H9 (cell line): ENCODE results near the gene CDK15. TPM values are rescaled to one million over a fixed set of nuclear protein-coding genes. Genes with fewer than 3 reads are reported as not detected.

Source experiments
- DNase-seq: peaks from one replicate; pipeline ENCODE4 v3.0.0-alpha.2; 2017
- H2AFZ ChIP-seq: one replicate; pipeline ENCODE4 v1.6.1; 2013; ENCODE audit warnings: mild to moderate bottlenecking, low read length, control low read depth, moderate library complexity
- H2AK5ac ChIP-seq: 2 replicates; pipeline ENCODE4 v1.6.1; 2013; ENCODE audit warnings: low read length, control low read depth, mixed read lengths; ENCODE audit not compliant: insufficient read length
- H2BK120ac ChIP-seq: one replicate; pipeline ENCODE4 v1.6.1; 2013; ENCODE audit warnings: low read depth, mild to moderate bottlenecking, low read length, control low read depth, inconsistent platforms; ENCODE audit not compliant: poor library complexity, severe bottlenecking
- H2BK12ac ChIP-seq: 2 replicates; pipeline ENCODE4 v1.6.1; 2013; ENCODE audit warnings: low read length, control low read depth, mixed read lengths, low read depth; ENCODE audit not compliant: insufficient read length
- H2BK15ac ChIP-seq: 2 replicates; pipeline ENCODE4 v1.6.1; 2013; ENCODE audit warnings: low read depth, low read length, control low read depth
- H2BK20ac ChIP-seq: one replicate; pipeline ENCODE4 v1.6.1; 2013; ENCODE audit warnings: low read depth, mild to moderate bottlenecking, low read length, control low read depth, inconsistent platforms; ENCODE audit not compliant: poor library complexity, severe bottlenecking
- H2BK5ac ChIP-seq: 2 replicates; pipeline ENCODE4 v1.6.1; 2013; ENCODE audit warnings: low read length, control low read depth, mixed read lengths; ENCODE audit not compliant: insufficient read length
- H3K14ac ChIP-seq: 2 replicates; pipeline ENCODE4 v1.6.1; 2013; ENCODE audit warnings: low read length, control low read depth; ENCODE audit not compliant: insufficient read depth
- H3K18ac ChIP-seq: 2 replicates; pipeline ENCODE4 v1.6.1; 2013; ENCODE audit warnings: low read depth, mild to moderate bottlenecking, mixed read lengths, low read length, control low read depth; ENCODE audit not compliant: insufficient read length
- H3K23ac ChIP-seq: 2 replicates; pipeline ENCODE4 v1.6.1; 2013; ENCODE audit warnings: low read length, control low read depth, mixed read lengths, low read depth; ENCODE audit not compliant: insufficient read length
- H3K23me2 ChIP-seq: 2 replicates; pipeline ENCODE4 v1.6.1; 2013; ENCODE audit warnings: low read depth, mild to moderate bottlenecking, mixed read lengths, low read length, control low read depth; ENCODE audit not compliant: insufficient read length, poor library complexity, severe bottlenecking
- H3K27ac ChIP-seq: 2 replicates; pipeline ENCODE4 v1.5.1; 2013; ENCODE audit warnings: low read length, control low read depth, mixed read lengths, low read depth; ENCODE audit not compliant: insufficient read length
- H3K27me3 ChIP-seq: 2 replicates; pipeline ENCODE4 v1.6.1; 2013; ENCODE audit warnings: low read length, control low read depth, inconsistent platforms; ENCODE audit not compliant: insufficient read depth
- H3K4ac ChIP-seq: 2 replicates; pipeline ENCODE4 v1.6.1; 2013; ENCODE audit warnings: low read depth, mild to moderate bottlenecking, control low read depth, inconsistent platforms, low read length, moderate library complexity
- H3K4me1 ChIP-seq: 2 replicates; pipeline ENCODE4 v1.6.1; 2013; ENCODE audit warnings: low read length, control low read depth, inconsistent platforms; ENCODE audit not compliant: insufficient read depth
- H3K4me2 ChIP-seq: 2 replicates; pipeline ENCODE4 v1.6.1; 2013; ENCODE audit warnings: low read length, control low read depth, mixed read lengths; ENCODE audit not compliant: insufficient read length, insufficient read depth
- H3K56ac ChIP-seq: 2 replicates; pipeline ENCODE4 v1.6.1; 2013; ENCODE audit warnings: low read depth, mild to moderate bottlenecking, mixed read lengths, low read length, control low read depth; ENCODE audit not compliant: insufficient read length
- H3K79me1 ChIP-seq: 2 replicates; pipeline ENCODE4 v1.6.1; 2013; ENCODE audit warnings: low read depth, mild to moderate bottlenecking, moderate library complexity, low read length, control low read depth, inconsistent platforms; ENCODE audit not compliant: insufficient read depth, poor library complexity, severe bottlenecking
- H3K79me2 ChIP-seq: 2 replicates; pipeline ENCODE4 v1.6.1; 2013; ENCODE audit warnings: low read length, control low read depth, inconsistent platforms; ENCODE audit not compliant: insufficient read depth
- H3K9ac ChIP-seq: 2 replicates; pipeline ENCODE4 v1.6.1; 2013; ENCODE audit warnings: low read length, control low read depth, mixed read lengths; ENCODE audit not compliant: insufficient read length; ENCODE audit errors: extremely low read depth
- H3K9me3 ChIP-seq: one replicate; pipeline ENCODE4 v1.6.1; 2013; ENCODE audit warnings: low read depth, low read length, inconsistent platforms; ENCODE audit not compliant: control insufficient read depth
- H3T11ph ChIP-seq: one replicate; pipeline ENCODE4 v1.6.1; 2013; ENCODE audit warnings: mild to moderate bottlenecking, low read length, control low read depth, inconsistent platforms
- H4K20me1 ChIP-seq: one replicate; pipeline ENCODE4 v1.6.1; 2013; ENCODE audit not compliant: control insufficient read depth, insufficient read length, insufficient read depth
- H4K5ac ChIP-seq: 2 replicates; pipeline ENCODE4 v1.6.1; 2013; ENCODE audit warnings: low read depth, mild to moderate bottlenecking, mixed read lengths, low read length, control low read depth; ENCODE audit not compliant: insufficient read length
- H4K8ac ChIP-seq: replicated peaks from 2 replicates; pipeline ENCODE4 v1.6.1; 2013; ENCODE audit warnings: low read length, control low read depth, mixed read lengths, low read depth; ENCODE audit not compliant: insufficient read length
- H4K91ac ChIP-seq: 2 replicates; pipeline ENCODE4 v1.6.1; 2013; ENCODE audit warnings: low read depth, mild to moderate bottlenecking, moderate library complexity, mixed read lengths, low read length, control low read depth; ENCODE audit not compliant: insufficient read length
- H3K27ac Mint-ChIP-seq, 3 experiments: 2 replicates in 2 of 3; 3 replicates in 1 of 3; pipeline ENCODE4 v1.8.0; 2020 to 2021; ENCODE audit warnings: mixed read lengths in 3 of 3, mild to moderate bottlenecking in 1 of 3, moderate library complexity in 1 of 3
- H3K27me3 Mint-ChIP-seq: 2 replicates; pipeline ENCODE4 v1.8.0; 2021; ENCODE audit warnings: low read depth, mild to moderate bottlenecking, moderate library complexity, mixed read lengths
- H3K36me3 Mint-ChIP-seq, 3 experiments: 2 replicates in 2 of 3; 3 replicates in 1 of 3; pipeline ENCODE4 v1.8.0; 2020 to 2021; ENCODE audit warnings: low read depth in 3 of 3, mixed read lengths in 3 of 3; ENCODE audit not compliant: insufficient read depth in 1 of 3
- H3K4me1 Mint-ChIP-seq, 2 experiments: 2 replicates each; pipeline ENCODE4 v1.8.0; 2020; ENCODE audit warnings: mixed read lengths in 2 of 2
- H3K4me3 Mint-ChIP-seq, 2 experiments: 2 replicates in 1 of 2; 3 replicates in 1 of 2; pipeline ENCODE4 v1.8.0; 2020 to 2021; ENCODE audit warnings: mild to moderate bottlenecking in 2 of 2, mixed read lengths in 2 of 2, moderate library complexity in 1 of 2
- H3K9me3 Mint-ChIP-seq, 2 experiments: 2 replicates in 1 of 2; 3 replicates in 1 of 2; pipeline ENCODE4 v1.8.0; 2020; ENCODE audit warnings: mild to moderate bottlenecking in 2 of 2, mixed read lengths in 2 of 2, moderate library complexity in 1 of 2
- CTCF ChIP-seq: fragments of 200-600 bp; sonication (generic); conservative IDR thresholded peaks from 3 replicates; pipeline ENCODE4 v1.8.0; 2021; ENCODE audit warnings: antibody characterized with exemption, mild to moderate bottlenecking
- WGBS: extraction: QIAGEN DNeasy Blood & Tissue Kit; methylation state at CpG from one replicate; pipeline ENCODE4 v1.1.7; 2013; ENCODE audit warnings: missing lambda C conversion rate, low lambda C conversion rate, mixed read lengths; ENCODE audit not compliant: insufficient read length; ENCODE audit errors: extremely low coverage; 5-methylcytosine and 5-hydroxymethylcytosine counted together
- total RNA-seq: library from RNA; stranded (reverse); gene quantifications from 2 replicates; pipeline ENCODE4 v1.2.1, GENCODE V29; 2021

The CDK15 gene
- total RNA-seq, 1 experiment from 2014 or later = not detected

- no peak overlapping the region for H2BK5ac ChIP-seq
- no peaks in the 10 kb centered on the region for H3K79me2 ChIP-seq
- Mint-ChIP-seq H3K4me1 (peaks cover 30 to 40% of the 10 kb centered on the region in 2 experiments), H3K27ac (no peak overlapping the region), H3K9me3 (no peaks in the 10 kb centered on the region), H3K27me3 (no peaks in the 10 kb centered on the region), H3K36me3 (no peaks in the 10 kb centered on the region), H3K4me3 (no peak overlapping the region)
- H3K18ac ChIP-seq = no peak overlapping the region
- H4K8ac ChIP-seq = no peak overlapping the region
- peak; percentile 33; the same call in 2 of the 3 replicates for TF ChIP-seq CTCF
- no peak overlapping the region for H4K5ac ChIP-seq
- H4K91ac ChIP-seq = no peak overlapping the region
- H3K27ac ChIP-seq = no peak overlapping the region
- H2BK12ac ChIP-seq = no peak overlapping the region
- H3T11ph ChIP-seq = no peak overlapping the region
- no peak overlapping the region for H3K4me2 ChIP-seq
- H3K4me1 ChIP-seq = no peaks in the 10 kb centered on the region; the same call in 1 of the 2 replicates
- DNase-seq = no peak
- H3K14ac ChIP-seq = no peak overlapping the region
- no peak overlapping the region for H2AFZ ChIP-seq
- no peak overlapping the region for H3K23ac ChIP-seq
- no peak overlapping the region for H2BK120ac ChIP-seq
- no peaks in the 10 kb centered on the region for H3K79me1 ChIP-seq
- H3K9me3 ChIP-seq = no peaks in the 10 kb centered on the region
- no peaks in the 10 kb centered on the region for H4K20me1 ChIP-seq
- H3K4ac ChIP-seq = no peak overlapping the region
- H2AK5ac ChIP-seq = no peak overlapping the region
- no peak overlapping the region for H2BK15ac ChIP-seq
- H3K23me2 ChIP-seq = no peaks in the 10 kb centered on the region
- WGBS = no CpG with 5 or more reads among the region's 3 CpGs
- H3K56ac ChIP-seq = no peak overlapping the region
- no peaks in the 10 kb centered on the region for H3K27me3 ChIP-seq
- H2BK20ac ChIP-seq = no peak overlapping the region
- no peak overlapping the region for H3K9ac ChIP-seq
Measured at GRCh38 chr2:201915446-201915845, 109.1 kb downstream of the CDK15 start.
